Globus pallidus (tissue), 1 donor: ENCODE results near the gene PPM1J.
"Not testable (repeated sequence)": the region's sequence is repeated elsewhere in the genome, so short reads cannot be mapped to it uniquely, and the experiment has no call there.

Source experiments
- DNase-seq: peaks from one replicate; pipeline ENCODE4 v3.0.0-alpha.2; 2015; ENCODE audit warnings: low spot score

The PPM1J gene

GRCh38 chr1:112721294-112721693, 6.2 kb upstream of the PPM1J start:
- DNase-seq, result not testable (repeated sequence)

GRCh38 chr1:112720800-112721199, 5.7 kb upstream of the PPM1J start:
- DNase-seq, result no peak

GRCh38 chr1:112719706-112720105, 4.6 kb upstream of the PPM1J start:
- DNase-seq, result no peak

GRCh38 chr1:112718691-112719418, 3.7 kb upstream of the PPM1J start:
- DNase-seq, result peak; percentile 74

- no peak for DNase-seq
Measured at GRCh38 chr1:112717263-112717873, 2.2 kb upstream of the PPM1J start.

- peak; percentile 93 for DNase-seq
Measured at GRCh38 chr1:112716133-112716720, 1.1 kb upstream of the PPM1J start.

- no peak for DNase-seq
Measured at GRCh38 chr1:112714313-112715263, 544 bp downstream of the PPM1J start.

GRCh38 chr1:112713466-112714312, 1.4 kb downstream of the PPM1J start:
- DNase-seq, result no peak

GRCh38 chr1:112712701-112713128, 2.4 kb downstream of the PPM1J start:
- DNase-seq, result no peak

GRCh38 chr1:112712191-112712590, 2.9 kb downstream of the PPM1J start:
- no peak for DNase-seq

GRCh38 chr1:112711670-112712069, 3.5 kb downstream of the PPM1J start:
- no peak for DNase-seq

GRCh38 chr1:112711041-112711440, 4.1 kb downstream of the PPM1J start:
- DNase-seq, result no peak

GRCh38 chr1:112710586-112710985, 4.5 kb downstream of the PPM1J start:
- DNase-seq, result no peak

GRCh38 chr1:112710159-112710558, 5.0 kb downstream of the PPM1J start:
- DNase-seq, result no peak

- DNase-seq, result no peak
Measured at GRCh38 chr1:112708489-112708888, 6.6 kb downstream of the PPM1J start.

- DNase-seq, result no peak
Measured at GRCh38 chr1:112708002-112708448, 7.1 kb downstream of the PPM1J start.

GRCh38 chr1:112707221-112708001, 7.7 kb downstream of the PPM1J start:
- peak; percentile 81 for DNase-seq

- DNase-seq, result peak; percentile 47
Measured at GRCh38 chr1:112706505-112707220, 8.5 kb downstream of the PPM1J start, which contains the start of gene RHOC. Gene RHOC, minus strand, starts transcription at chr1:112707127. Its CDS starts 3,328 bp downstream, at chr1:112703799.

- DNase-seq, result no peak
Measured at GRCh38 chr1:112704934-112705627, 10.1 kb downstream of the PPM1J start.
